ENCODE data around the gene AVPR1B.

The AVPR1B gene

DNA sequence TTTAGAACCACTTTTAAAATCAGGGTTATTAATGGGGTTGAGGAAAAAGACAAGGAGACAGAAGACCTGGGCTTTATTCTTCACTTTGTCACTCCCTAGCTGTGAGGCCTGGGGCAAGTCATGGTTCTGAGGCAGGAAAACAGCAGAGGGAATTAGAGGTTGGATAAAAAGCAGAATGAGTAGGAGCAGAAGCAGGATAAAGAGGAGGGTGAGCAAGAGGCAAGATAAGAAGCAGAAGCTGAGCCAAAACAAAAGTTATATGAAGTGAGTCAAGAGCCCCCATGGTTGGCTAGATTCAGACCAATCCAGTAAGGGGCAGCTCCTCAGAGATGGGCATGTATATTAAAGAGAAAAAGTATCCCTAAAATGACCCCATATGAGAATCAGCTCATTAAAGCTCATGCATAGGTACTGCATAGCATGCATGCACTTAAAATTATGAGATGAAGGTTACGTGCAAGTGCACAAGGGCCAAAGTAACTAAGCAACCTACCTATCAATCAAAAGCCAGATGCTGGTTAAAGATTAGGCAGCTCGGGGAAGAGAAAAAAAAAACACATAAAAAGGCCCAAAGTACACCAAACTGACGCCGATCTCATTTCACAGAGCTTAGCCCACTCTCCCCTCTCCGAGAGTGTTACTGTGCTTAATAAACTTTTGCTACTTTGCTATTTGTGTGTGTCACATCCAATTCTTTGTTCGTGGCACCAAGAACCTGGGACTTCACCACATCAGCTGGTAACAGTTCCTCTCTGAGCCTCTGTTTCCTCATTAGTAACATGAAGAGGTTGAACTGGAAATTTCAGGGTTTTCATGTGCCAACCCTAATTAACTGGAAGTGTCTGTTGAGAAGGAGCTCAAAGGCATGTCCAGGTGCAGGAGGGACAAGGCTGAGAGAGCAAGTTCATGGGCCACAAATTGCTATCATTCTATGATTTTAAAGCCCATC, 2.2 kb downstream of the AVPR1B start:
- H3K4me3 ChIP-seq (ENCODE audit: low read length): no peak overlapping the region
- DNase-seq (ENCODE audit: low read depth, low spot score): peak; percentile 27

DNA sequence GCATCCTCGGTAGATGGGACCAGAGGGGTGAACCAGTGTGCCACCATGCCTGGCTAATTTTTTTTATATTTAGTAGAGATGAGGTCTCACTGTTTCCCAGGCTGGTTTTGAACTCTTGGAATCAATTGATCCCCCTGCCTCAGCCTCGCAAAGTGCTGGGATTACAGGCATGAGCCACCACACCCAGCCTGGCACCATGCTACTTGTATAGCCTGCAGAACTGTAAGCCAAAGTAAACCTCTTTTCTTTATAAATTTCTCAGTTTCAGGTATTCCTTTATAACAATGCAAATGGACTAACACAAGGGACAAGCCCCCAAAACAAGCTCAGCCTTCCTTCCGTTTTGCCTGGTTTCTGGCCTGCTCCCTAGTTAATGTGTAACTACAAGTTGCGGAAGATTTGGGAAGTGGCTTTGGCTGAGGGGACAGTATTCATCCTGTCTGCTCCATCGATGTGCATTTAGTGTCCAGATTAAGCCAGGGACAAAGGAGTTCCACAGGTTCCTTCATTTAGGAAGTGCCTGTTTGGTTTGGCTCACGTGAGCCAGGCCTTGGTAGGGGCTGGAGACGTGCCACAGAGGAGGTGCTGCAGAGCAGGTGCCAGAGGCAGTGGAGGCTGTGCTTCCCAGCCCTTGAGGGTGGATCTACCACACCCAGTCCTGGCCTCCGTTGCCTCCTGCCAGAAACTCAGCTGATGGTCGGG, 4.4 kb downstream of the AVPR1B start:
- no peak for DNase-seq (ENCODE audit: low read depth, low spot score)
- no peak overlapping the region for H3K4me3 ChIP-seq (ENCODE audit: low read length)

DNA sequence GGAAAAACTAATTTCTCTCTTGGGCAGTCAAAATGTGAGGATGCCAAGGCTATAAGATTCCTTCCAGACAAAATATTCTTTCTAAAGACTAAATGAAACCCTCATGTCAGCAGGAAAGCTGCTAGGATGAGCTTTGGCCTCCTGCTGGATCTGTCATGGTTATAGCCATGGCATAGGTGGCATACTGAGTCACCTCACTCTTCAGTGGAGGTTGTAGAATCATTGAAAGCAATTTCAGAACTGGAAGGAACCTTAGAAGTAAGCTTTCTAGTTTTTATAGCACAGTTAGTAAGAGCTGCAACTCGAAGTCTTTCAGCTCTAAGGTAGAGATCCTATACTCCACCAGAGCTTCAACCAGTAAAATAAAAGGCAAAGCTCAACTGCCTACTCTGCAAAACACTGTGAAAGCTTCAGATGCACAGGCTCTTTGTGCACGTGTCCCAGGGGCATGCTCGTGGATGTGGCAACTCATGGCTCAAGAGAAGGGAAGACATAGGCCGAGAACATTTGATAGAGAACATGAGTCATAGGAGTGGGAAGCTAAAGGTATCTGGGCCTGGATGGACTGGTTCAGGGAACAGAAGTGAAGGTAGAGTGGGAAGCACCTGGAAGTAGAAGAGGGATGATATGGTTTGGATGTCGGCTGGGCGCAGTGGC, 5.8 kb downstream of the AVPR1B start:
- no peak for DNase-seq (ENCODE audit: low read depth, low spot score)
- H3K4me3 ChIP-seq (ENCODE audit: low read length): no peak overlapping the region

DNA sequence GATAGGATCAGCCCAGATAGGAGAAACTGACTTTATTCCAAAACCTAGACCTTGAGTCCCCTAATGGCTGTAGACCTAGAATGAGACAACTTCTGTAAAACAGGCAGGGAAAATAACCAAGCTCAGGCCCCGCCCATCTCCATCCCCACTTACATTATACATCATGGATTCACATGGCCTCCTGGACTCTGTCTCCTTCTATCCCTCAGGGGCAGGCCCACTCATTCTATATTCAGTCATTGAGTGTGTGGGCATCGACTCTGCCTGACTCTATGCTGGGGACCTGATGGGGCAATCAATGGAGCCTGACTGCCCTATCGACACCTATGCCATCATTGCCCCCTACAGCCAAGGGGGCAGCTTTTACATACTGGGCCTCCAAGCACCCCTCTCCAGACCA, 6.4 kb downstream of the AVPR1B start:
- no peak for DNase-seq (ENCODE audit: low read depth, low spot score)
- no peak overlapping the region for H3K4me3 ChIP-seq (ENCODE audit: low read length)

DNA sequence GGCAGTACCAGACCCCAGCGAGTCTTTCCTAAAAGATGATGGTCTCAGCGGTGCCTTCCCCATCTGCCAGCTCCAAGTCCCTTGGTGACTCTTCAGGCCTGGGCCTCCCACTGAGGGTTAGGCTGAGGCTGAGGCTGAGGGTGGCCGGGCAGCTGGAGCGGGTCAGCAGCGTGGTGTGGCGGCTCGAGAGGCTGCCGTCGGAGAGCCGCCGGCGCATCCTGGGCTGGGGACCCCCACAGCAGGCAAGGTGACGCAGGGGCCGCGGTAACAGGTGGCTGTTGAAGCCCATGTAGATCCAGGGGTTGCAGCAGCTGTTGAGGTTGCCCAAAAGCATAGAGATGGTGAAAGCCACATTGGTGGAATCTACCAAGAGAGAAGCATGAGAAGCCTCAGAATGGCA, 7.0 kb downstream of the AVPR1B start:
- H3K4me3 ChIP-seq (ENCODE audit: low read length): no peak overlapping the region
- no peak for DNase-seq (ENCODE audit: low read depth, low spot score)

DNA sequence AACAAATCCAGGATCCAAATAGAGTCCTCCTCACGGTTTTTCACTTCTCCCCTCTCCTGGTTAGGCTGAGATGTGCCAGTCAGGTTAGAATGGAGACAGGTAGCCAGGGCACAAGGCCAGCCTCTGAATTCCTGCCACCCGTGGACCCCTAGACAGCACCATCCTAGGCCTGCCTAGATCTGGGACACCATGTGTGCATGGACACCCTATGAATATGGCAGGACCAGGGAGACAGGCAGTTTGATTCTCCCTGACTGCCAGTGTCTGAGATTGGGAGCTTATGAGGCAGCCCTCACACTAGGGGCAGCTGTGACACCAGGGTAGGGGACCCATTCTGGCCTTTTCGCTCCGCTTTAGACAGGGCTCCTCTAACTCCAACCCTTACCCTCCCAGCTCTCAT, 7.5 kb downstream of the AVPR1B start:
- DNase-seq (ENCODE audit: low read depth, low spot score): no peak
- no peak overlapping the region for H3K4me3 ChIP-seq (ENCODE audit: low read length)

DNA sequence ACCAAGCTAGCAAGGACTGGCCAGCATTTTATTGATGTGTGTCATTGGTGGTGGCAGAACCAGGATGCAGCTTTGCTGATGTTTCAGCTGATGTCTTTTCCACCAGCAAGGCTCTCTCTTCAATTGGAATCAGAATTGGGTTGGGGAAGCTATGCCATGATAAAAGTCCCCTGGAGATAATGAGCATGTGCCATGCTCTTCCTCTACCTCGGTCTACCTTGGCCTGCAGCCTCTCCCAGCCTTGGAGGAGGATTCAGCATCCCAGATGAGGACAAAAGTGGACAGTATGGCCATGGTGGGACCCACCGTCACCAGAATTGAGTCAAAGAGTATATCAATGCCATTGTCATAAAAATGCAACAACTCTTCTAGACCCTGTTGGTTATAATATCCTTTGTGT, 8.6 kb downstream of the AVPR1B start:
- DNase-seq (ENCODE audit: low read depth, low spot score): no peak
- no peak overlapping the region for H3K4me3 ChIP-seq (ENCODE audit: low read length)

DNA sequence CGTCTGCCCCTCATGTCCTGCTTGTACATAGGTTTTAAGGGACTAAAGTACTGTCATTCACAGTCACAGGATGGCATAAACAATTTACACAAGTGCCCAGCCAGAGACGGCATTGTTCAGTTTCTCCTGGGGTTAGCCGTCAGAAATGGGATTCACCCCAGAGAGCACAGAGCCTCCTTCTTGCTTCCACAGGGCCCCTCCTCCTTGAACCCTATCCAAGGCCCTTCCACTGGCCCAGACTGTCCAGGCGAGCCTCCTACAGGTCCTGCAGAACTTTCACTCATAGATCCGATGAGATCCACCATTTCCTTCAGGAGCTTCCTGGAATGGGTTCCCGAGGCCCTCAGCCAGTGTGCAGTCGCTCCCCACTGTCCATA, 10.0 kb downstream of the AVPR1B start:
- no peak overlapping the region for H3K4me3 ChIP-seq (ENCODE audit: low read length)
- DNase-seq (ENCODE audit: low read depth, low spot score): no peak

DNA sequence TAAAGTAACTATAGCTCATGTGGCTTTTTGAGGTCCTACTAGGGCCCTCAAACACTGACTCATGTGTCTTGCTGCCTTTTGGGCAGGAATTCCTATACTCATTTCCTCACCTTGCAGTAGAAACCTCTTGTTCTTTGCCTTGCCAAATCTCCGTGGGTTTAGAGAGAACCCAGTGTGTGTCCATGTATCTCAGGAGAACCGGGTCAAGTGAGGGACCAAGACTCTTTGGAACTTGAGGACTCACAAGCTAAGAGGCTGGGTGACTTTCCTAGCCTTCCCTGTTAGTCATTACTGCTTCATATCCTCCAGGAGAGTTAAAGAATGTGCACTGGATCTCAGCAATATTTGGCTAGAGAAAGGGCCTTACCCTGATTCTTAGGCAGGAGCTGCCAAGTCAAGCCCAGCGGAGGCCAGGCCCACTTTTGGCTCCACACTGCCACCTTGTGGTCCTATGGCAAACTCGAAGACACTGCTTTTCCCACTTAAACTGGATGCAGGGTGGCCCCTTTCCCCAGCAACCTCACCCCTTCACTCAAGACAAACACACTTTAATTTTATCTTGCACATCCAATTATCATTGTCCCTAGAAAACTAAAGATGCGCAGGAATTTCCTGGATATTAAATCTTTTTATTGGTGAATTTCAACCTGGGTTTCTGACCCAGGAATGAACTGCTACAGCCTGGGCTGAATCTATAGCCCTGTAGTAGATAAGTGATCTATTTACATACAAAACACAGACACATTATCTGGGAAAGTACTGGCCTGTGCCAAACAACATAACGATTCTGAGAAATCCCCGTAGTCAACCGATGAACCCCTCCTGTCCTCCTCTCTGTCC, 10.6 kb downstream of the AVPR1B start:
- no peak overlapping the region for H3K4me3 ChIP-seq (ENCODE audit: low read length)
- peak; percentile 83 for DNase-seq (ENCODE audit: low read depth, low spot score)

DNA sequence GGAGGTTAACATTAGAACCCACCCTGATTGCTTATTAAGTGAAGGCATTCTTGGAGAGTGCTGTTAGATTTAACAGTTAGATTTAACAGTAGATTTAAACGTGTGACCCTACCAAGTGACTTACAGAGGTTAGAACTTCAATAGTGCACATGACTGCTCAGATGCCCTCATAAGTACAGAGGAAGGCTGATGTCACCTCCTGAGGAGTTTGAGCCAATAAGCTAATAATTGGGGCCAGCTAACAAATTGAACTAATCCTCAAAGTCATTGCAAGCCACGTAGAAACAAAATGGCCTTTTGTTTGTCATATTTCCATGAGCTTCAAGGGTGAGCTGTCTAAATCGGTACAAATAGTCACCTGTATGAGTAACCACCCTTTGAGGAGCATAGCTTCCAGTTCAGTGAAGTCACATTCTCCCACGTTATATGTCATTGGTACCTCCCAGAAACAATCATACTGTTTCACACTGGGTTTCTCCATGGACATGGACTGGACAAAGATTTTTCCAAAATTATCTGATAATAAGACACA, 11.7 kb downstream of the AVPR1B start:
- DNase-seq (ENCODE audit: low read depth, low spot score): no peak
- no peak overlapping the region for H3K4me3 ChIP-seq (ENCODE audit: low read length)

DNA sequence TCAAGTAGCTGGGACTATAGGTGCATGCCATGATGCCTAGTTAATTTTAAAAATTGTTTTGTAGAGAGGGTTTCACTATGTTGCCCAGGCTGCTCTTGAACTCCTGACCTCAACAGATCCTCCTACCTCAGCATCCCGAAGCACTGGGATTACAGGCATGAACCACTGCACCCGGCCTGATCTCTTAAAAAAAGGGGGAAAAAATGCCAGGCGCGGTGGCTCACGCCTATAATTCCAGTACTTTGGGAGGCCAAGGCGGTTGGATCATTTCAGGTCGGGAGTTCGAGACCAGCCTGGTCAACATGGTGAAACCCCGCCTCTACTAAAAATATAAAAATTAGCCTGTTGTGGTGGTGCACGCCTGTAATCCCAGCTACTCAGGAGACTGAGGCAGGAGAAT, 13.2 kb downstream of the AVPR1B start:
- no peak overlapping the region for H3K4me3 ChIP-seq (ENCODE audit: low read length)
- DNase-seq (ENCODE audit: low read depth, low spot score): no peak

DNA sequence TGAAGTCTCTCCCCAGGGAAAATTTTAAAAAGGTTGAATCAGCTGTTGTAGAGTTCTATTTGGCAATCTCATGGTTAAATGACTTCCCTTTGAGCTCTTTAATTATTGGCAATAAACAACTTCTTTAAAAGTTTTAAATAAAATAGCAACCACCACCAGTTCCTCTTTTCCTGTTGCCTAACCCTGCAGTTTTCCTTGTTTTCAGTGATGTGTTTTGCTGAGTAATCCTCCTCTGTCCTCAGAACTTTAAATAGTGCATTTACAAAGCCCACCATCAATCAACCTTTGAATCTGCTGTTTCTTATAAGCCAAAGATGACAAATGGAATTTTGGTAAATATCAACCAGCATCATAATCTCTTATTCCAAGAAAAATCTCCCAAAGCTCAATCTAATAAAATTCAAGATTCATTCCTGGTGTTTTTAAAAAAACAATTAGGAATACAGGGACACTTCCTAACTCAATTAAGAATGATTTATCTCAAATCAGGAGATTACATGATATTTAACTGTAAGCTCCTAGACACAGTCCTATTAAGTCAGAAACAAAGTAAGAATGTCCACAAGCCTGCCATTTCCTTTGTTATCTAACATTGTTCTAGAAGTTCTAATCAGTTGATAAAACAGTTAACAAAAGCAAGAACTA, 14.8 kb downstream of the AVPR1B start:
- H3K4me3 ChIP-seq (ENCODE audit: low read length): no peak overlapping the region
- no peak for DNase-seq (ENCODE audit: low read depth, low spot score)

DNA sequence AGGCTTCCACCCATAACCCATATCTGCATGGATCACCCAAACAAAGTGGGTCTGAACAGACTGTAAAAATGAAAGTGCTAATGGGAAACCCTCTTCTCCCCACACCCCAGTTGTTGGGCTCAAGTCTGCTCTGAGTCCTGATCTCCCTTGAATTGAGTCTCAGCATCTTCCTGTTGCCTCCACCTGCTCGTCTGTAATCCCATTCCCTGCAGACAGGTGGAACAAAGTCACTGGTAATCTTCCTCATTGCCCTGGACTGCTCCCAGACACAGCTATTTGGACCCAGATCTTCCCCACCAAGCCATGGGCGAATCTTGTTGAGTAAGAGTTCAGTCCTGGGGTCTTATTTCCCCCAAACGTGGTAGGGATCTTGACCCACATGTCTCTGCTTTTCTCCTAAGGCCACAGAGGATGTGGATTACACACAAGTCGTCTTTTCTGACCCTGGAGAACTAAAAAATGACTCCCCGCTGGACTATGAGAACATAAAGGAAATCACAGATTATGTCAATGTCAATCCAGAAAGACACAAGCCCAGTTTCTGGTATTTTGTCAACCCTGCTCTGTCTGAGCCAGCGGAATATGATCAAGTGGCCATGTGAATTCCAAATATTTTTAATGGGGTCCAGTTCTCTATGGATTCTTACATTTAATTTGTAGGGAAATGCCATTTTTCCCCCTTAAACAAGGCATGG, 15.7 kb downstream of the AVPR1B start:
- no peak overlapping the region for H3K4me3 ChIP-seq (ENCODE audit: low read length)
- DNase-seq (ENCODE audit: low read depth, low spot score): no peak

DNA sequence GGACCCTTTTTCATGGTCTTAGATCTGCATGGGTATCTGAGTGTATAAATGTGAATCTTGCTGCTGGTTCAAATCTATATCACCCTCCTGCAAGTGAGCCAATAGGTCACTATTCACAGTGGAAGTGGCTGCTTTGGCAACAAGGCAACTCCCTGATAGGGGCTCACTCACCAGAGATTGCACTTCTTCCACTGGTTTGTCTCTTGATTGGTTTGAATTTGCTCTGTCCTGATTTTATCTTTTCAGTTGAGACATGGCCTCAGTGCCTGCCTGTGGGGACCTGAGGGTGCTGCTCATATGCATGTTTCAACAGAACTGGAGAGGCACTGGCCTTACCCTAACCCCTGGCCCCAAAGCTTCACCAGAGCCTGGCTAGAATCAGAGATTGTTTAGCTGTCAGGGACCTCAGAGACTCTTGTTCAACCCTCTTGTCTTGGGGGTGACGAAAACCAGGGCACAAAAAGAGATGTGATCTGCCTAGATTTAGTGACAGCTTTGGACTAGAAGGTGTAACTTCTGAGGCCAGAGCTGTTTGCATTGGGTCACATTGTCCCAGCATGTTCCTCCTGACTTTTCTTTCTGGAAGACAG, 16.9 kb downstream of the AVPR1B start:
- DNase-seq (ENCODE audit: low read depth, low spot score): no peak
- no peak overlapping the region for H3K4me3 ChIP-seq (ENCODE audit: low read length)

DNA sequence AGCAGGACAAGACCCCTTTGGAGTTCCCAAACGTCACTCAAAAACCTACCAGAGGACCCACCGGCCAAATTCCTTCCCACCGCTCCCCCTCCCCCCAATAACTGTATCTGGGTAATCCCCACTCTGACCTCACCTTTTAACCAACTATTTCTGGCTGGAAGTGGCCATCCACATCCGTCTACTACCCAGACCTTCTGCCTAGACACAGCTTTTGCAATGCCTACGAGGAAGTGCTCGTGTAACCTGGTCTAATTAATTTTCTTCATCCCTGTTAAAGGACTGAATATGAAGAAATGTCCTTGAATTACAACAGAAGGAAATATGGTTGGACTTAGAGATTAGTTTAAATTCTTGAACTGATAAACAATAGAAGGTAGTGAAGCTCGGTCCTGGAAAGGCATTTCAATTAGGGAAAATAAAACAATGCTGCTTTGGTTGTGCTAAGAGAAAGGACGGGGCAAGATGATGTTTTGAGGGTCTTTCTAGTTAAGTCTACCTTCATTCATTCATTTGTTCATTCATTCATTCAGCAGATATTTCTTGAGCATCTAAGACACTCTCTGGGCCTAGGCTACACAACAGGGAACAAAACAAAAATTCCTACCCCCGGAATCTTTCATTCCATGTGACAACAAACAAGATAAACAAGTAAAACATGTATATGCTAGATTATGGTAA, 18.8 kb downstream of the AVPR1B start:
- no peak for DNase-seq (ENCODE audit: low read depth, low spot score)

DNA sequence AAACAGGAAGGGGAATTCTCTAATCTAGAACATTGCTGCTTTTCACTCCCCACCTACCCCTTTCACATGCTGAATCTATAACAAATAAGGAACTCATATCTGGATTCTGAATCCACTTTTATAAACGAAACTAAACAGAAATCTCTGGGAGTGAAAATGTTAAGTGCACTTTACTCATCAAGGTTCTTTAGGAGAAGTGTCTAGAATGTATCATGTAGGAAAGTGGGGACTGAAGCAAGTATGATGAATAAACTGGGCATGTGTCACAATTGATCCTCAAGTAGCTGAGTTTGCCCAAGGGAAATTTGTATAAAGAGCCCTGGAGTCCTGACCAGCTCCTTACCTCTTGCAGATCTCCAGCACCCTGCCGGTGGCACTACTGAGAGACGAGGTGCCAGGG, 19.8 kb downstream of the AVPR1B start:
- H3K4me3 ChIP-seq (ENCODE audit: low read length): no peak overlapping the region
- DNase-seq (ENCODE audit: low read depth, low spot score): no peak

More for the DNA sequence above, 18.8 kb downstream of the AVPR1B start:
- no peak overlapping the region for H3K4me3 ChIP-seq (ENCODE audit: low read length)

DNA sequence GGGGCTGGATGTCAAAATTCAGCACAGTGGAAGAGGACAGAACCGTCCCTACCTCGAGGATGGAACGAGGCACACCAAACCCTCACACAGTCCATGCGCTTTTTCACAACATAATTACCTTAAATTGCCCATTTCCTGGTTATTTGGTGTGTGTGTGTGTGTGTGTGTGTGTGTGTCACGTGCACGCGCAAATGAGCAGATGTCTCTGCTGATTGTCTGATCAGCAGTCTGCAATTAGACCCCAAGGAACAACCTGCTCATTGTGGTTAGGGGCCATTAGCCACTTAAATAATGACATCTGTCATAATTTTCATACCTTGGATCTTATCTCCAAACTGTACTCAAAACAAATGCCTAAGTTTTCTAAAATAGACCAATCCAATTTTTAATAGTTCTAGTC, 23.2 kb downstream of the AVPR1B start:
- DNase-seq (ENCODE audit: low read depth, low spot score): peak; percentile 87

More for the DNA sequence above, 23.2 kb downstream of the AVPR1B start:
- H3K4me3 ChIP-seq (ENCODE audit: low read length): 0 out of 2 replicates have a peak overlapping the region, but pooled peaks have one; percentile 13
